KOPT-K1 (cell line): ENCODE data around the gene CARMIL1.

Experiments
- H3K27ac ChIP-seq: fragments of 200-600 bp; sonication (generic); 2 replicates; pipeline ENCODE4 v1.5.1; 2016; ENCODE audit warnings: antibody characterized with exemption, mild to moderate bottlenecking, low read depth, low read length; ENCODE audit not compliant: poor library complexity, severe bottlenecking
- H3K36me3 ChIP-seq: fragments of 200-600 bp; sonication (generic); 2 replicates; pipeline ENCODE4 v1.5.1; 2017; ENCODE audit warnings: antibody characterized with exemption, mild to moderate bottlenecking, low read length, moderate library complexity; ENCODE audit not compliant: insufficient read depth
- H3K9me3 ChIP-seq: fragments of 200-600 bp; sonication (generic); 2 replicates; pipeline ENCODE4 v1.5.1; 2017; ENCODE audit warnings: antibody characterized with exemption, low read length, mild to moderate bottlenecking; ENCODE audit not compliant: insufficient read depth, poor library complexity, severe bottlenecking

The CARMIL1 gene

DNA sequence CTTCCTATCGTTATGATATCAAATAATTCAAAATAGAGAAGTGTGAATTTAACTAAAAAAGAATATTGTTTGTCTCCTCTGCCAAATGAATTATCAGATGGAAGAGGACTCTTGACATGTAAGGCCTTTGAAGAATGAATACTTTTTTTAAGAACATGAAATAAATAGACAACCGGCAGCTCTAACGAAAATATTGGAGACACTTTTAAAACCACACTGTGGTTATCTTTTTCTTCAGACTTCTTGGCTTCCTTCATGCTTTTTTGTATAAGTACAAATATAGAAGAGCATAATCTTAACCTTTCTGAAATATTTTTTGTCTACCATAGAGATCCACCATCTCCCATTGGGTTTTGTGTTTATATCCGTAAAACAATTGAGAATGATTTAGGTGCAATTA lies 257.6 kb downstream of the CARMIL1 start:
- H3K27ac ChIP-seq, result no peak overlapping the region
- no peaks in the 10 kb centered on the region for H3K9me3 ChIP-seq
- no peaks in the 10 kb centered on the region for H3K36me3 ChIP-seq

DNA sequence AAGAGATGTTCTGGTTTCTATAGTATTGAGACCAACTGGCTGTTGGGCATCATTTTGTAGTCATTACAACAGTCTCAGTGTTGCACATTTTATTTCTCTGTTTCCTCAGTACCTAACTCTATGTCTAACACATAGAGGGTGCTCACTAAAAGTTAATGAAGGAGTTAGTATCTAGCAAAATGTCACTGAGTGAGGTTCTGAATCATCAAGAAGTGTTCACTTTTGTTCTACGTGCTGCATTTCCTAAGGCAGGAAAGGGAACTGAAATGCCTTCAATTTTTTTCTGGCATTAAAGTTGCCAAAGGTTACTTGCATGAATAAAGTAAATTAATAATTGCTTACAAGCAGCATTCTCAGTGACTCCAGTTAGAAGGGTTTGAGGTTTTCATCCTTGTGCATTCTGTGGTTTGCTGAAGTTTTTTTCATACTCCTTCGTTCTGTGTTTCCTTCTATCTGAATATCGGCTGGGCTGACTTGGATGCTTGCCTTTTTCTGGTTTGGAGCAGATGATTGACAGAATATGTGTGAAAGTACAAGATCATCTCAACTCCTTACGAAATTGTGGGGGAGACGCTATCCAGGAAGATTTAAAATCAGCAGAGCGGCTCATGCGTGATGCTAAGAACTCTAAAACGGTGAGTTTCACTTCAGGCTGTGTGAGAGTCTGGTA lies 258.3 kb downstream of the CARMIL1 start:
- H3K9me3 ChIP-seq, result no peaks in the 10 kb centered on the region
- no peaks in the 10 kb centered on the region for H3K36me3 ChIP-seq
- H3K27ac ChIP-seq, result no peak overlapping the region

GRCh38 chr6:25541228-25541627 lies 262.1 kb downstream of the CARMIL1 start:
- Histone ChIP-seq H3K27ac (no peak overlapping the region), H3K36me3 (no peaks in the 10 kb centered on the region), H3K9me3 (no peaks in the 10 kb centered on the region)

DNA sequence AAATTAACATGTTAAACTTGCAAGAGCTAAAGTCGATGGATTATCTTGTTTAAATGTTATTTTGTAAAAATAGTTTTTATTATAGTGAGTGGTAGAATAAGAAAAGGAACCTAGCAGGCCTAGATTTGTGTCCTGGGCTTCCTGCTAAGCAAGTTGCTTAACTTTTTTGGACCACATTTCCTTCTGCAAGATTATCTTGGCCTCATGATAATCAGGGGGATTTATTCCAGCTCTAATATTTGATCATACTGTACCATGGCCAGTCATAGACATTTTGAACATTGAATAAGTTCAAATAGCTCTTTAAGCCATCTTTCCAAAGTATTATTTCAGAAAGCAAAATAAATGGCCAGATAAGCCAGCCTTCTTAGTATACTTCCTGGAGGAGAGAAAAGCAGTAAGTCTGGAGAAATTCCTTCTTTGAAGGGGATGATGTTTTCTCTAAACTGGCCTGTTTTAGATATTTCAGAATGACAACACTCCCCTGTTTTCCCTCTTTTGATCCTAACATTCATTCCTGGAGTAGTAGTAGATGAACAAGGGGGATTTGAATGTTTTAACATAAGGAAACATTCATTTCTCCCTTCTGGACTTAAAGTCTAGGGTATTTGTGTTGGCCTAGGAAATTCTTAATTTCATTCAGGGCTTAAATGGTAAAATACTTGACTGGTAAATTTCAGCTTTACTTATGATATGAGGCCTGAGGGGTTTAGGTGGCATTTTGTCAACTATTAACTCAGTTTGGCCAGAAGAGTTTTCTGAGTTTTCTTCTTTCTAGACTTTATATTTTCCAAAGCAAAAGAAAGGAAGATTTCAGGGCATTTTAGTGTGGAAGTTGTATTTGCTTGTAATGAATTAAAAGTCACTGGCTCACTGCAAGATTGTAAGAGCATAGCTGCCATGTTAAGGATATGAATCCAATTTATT lies 264.1 kb downstream of the CARMIL1 start:
- Histone ChIP-seq H3K36me3 (no peaks in the 10 kb centered on the region), H3K9me3 (no peaks in the 10 kb centered on the region), H3K27ac (no peak overlapping the region)

- Histone ChIP-seq H3K36me3 (no peaks in the 10 kb centered on the region), H3K9me3 (no peaks in the 10 kb centered on the region), H3K27ac (no peak overlapping the region)
These were observed 265.7 kb downstream of the CARMIL1 start for GRCh38 chr6:25544833-25545232.

- Histone ChIP-seq H3K9me3 (no peaks in the 10 kb centered on the region), H3K36me3 (no peaks in the 10 kb centered on the region), H3K27ac (no peak overlapping the region)
These were observed 268.6 kb downstream of the CARMIL1 start for GRCh38 chr6:25547797-25548196.

DNA sequence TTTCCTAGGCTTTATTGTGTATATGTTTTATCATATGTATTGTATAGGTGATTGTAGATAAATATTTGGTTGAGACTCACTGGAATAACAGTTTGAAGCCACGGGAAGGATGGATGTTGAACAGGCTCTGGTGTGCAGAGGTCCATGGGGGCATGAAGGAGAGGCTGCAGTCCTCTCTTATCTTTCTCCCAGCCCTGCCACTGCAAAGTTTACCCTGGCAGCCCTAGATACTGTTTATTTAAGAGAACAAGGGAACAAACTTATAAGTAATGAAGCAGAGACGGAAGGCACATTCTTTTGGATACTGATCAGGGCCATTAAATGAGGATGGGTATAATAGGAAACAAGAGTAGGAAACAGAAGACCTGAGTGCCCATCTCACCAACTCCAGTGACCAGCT lies 269.3 kb downstream of the CARMIL1 start:
- Histone ChIP-seq H3K36me3 (no peaks in the 10 kb centered on the region), H3K9me3 (no peaks in the 10 kb centered on the region), H3K27ac (no peak overlapping the region)

DNA sequence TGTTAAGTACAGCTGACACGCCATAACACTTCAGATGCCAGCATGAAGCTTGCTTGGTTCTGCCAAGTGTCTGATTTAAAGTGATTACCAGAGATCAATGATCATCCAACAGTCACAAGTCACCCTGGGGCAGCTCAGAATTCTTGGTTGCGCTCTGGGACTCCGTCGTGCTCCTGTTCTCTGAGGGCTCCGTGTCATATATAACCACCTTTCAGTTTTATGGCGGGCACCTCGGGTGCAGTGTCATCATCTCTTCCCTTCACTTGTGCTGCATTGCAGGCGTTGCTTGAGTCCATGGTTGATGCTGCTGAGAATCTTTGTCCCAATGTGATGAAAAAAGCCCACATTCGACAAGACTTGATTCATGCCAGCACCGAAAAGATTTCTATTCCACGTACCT lies 271.5 kb downstream of the CARMIL1 start:
- no peak overlapping the region for H3K27ac ChIP-seq
- no peaks in the 10 kb centered on the region for H3K36me3 ChIP-seq
- H3K9me3 ChIP-seq, result no peaks in the 10 kb centered on the region

DNA sequence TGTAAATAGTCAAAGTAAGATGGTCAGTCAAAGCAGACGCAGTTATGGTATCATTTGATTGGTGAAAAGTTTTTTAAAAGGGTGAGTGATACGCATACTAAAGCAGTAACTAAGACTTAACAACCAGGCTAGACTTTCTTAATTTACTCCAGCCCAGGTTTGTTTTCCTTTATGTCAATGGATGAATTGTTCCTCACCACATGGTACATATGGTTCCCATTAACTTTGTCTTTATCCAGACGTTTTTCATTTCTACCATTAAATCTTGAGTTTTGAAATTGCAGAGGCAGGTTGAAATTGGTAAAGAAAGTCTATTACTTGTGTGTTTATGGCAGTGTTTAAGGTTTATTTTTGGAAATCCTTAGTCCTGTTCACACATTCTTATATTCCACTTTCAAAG lies 274.3 kb downstream of the CARMIL1 start:
- Histone ChIP-seq H3K9me3 (no peaks in the 10 kb centered on the region), H3K27ac (no peak overlapping the region), H3K36me3 (no peaks in the 10 kb centered on the region)

- Histone ChIP-seq H3K36me3 (no peaks in the 10 kb centered on the region), H3K9me3 (no peaks in the 10 kb centered on the region), H3K27ac (no peak overlapping the region)
These were observed 276.0 kb downstream of the CARMIL1 start for GRCh38 chr6:25555188-25555587.

DNA sequence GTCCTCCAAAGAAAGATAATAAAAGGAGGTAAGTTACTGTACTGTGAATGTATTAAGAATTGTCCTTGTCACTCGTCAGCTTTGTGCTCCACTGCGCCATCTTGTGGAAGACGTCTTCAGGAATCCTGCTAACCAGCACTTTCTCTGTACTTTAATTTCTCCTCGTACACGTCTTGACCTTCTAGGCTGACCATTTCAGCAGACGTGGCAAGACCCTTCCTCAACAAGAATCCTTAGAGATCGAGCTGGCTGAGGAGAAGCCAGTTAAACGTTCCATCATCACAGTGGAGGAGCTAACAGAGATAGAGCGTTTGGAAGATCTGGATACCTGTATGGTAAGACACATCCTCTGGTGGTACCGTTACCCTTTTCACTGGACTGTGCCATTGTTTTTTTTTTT lies 277.3 kb downstream of the CARMIL1 start:
- H3K36me3 ChIP-seq, result no peaks in the 10 kb centered on the region
- H3K9me3 ChIP-seq, result no peaks in the 10 kb centered on the region
- no peak overlapping the region for H3K27ac ChIP-seq

GRCh38 chr6:25558155-25558817 lies 279.1 kb downstream of the CARMIL1 start:
- no peaks in the 10 kb centered on the region for H3K36me3 ChIP-seq
- H3K27ac ChIP-seq, result no peak overlapping the region
- no peaks in the 10 kb centered on the region for H3K9me3 ChIP-seq

GRCh38 chr6:25560865-25561264 lies 281.7 kb downstream of the CARMIL1 start:
- Histone ChIP-seq H3K9me3 (no peaks in the 10 kb centered on the region), H3K36me3 (no peaks in the 10 kb centered on the region), H3K27ac (no peak overlapping the region)

GRCh38 chr6:25564943-25565342 lies 285.8 kb downstream of the CARMIL1 start:
- H3K9me3 ChIP-seq, result no peaks in the 10 kb centered on the region
- no peaks in the 10 kb centered on the region for H3K36me3 ChIP-seq
- no peak overlapping the region for H3K27ac ChIP-seq

GRCh38 chr6:25570578-25570977 lies 291.4 kb downstream of the CARMIL1 start:
- Histone ChIP-seq H3K36me3 (no peaks in the 10 kb centered on the region), H3K9me3 (no peaks in the 10 kb centered on the region), H3K27ac (no peak overlapping the region)
